ENCODE results near the gene CRIP2. TPM values are rescaled to one million over a fixed set of nuclear protein-coding genes. Genes with fewer than 3 reads are reported as not detected.

CRIP2 gene
- total RNA-seq, 1 donor from 2014 or later: 13.2 TPM

GRCh38 chr14:105450123-105450505 is 24.5 kb upstream of the CRIP2 start:
- H3K4me3 ChIP-seq (ENCODE audit: low read depth, low read length): no peak overlapping the region
- FAIRE-seq: no peak
- no peak for TF ChIP-seq CTCF (IDR thresholded peaks at IDR 0.05; ENCODE audit: insufficient read depth, low read length, severe bottlenecking)
- peaks cover 33% of the 10 kb centered on the region for H3K36me3 ChIP-seq (ENCODE audit: control insufficient read depth, insufficient read depth, low read length)
- no peaks in the 10 kb centered on the region for H3K27me3 ChIP-seq (ENCODE audit: control insufficient read depth, insufficient read depth, low read length)
- DNase-seq (ENCODE audit: low read depth): no peak

GRCh38 chr14:105450864-105451720 is 23.5 kb upstream of the CRIP2 start:
- Histone ChIP-seq H3K27me3 (ENCODE audit: control insufficient read depth, insufficient read depth, low read length) (no peaks in the 10 kb centered on the region), H3K4me3 (ENCODE audit: low read depth, low read length) (no peak overlapping the region), H3K36me3 (ENCODE audit: control insufficient read depth, insufficient read depth, low read length) (peaks cover 36% of the 10 kb centered on the region)
- no peak for FAIRE-seq
- TF ChIP-seq CTCF (IDR thresholded peaks at IDR 0.05; ENCODE audit: insufficient read depth, low read length, severe bottlenecking): no peak
- no peak for DNase-seq (ENCODE audit: low read depth)

DNA sequence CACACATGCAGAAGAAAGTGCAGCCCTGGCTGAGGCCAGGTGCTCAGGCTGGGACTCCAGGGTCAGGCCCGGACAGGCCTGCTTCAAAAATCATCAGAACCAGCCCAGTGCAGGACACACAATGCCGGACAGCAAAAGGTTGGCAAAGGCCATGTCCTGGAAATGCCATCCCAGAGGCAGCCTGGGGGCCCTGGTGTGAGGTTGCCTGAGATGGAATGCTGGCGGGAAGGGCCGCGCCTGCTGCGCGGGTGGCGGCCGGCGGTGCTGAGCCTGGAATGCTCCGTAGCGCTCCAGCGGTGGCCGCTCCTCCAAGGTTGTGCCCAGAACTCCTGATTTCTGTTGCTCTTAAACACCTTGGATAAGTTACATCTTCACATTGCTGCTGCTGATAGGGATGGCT is 21.7 kb upstream of the CRIP2 start:
- no peak for DNase-seq (ENCODE audit: low read depth)
- FAIRE-seq: no peak
- Histone ChIP-seq H3K36me3 (ENCODE audit: control insufficient read depth, insufficient read depth, low read length) (peaks cover 31% of the 10 kb centered on the region), H3K27me3 (ENCODE audit: control insufficient read depth, insufficient read depth, low read length) (no peaks in the 10 kb centered on the region), H3K4me3 (ENCODE audit: low read depth, low read length) (no peak overlapping the region)
- TF ChIP-seq CTCF (IDR thresholded peaks at IDR 0.05; ENCODE audit: insufficient read depth, low read length, severe bottlenecking): no peak

DNA sequence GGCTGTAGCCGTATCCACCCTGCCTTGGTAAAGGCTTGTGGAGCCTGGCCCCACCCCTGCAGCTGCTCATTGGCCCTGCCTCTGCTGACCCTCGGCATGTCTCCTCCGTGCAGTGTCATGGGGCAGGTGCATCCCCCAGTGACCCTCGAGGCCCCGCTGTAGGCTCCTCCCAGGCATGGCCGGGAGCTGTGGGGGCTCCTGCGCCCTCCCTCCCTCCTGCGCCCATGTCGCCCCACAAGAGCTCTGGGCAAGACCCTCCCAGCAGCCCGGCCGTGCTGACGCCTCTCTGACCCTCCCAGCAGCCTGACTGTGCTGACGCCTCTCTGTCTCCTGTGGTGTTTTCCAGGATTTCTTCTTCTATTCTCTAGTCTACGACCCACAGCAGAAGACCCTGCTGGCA is 20.8 kb upstream of the CRIP2 start:
- H3K36me3 ChIP-seq (ENCODE audit: control insufficient read depth, insufficient read depth, low read length): peaks cover 34% of the 10 kb centered on the region
- no peak for TF ChIP-seq CTCF (IDR thresholded peaks at IDR 0.05; ENCODE audit: insufficient read depth, low read length, severe bottlenecking)
- no peak for FAIRE-seq

DNA sequence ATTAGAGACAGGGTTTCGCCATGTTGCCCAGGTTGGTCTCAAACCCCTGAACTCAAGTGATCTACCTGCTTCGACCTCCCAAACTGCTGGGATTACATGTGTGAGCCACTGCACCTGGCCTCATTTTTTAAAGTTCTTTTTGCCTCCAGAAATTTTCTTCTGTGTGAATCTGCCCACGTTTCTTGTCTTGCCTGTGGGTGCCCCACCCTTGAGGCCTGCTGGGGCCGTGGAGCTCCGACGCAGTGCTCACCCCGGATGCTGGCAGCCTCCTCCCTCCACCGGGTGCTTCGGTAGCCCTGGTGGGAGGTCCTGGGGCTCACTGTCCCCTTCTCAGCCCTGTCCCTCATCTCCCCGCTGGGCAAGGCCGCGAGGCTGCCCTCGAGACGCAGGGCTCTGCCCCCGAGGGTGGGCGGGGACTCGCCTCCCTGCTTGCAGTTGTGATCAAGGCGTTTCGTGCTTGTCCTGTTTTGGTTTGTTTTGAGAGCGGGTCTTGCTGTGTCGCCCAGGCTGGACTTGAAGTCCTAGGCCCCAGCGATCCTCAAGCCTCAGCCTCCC is 19.5 kb upstream of the CRIP2 start:
- no peak overlapping the region for H3K4me3 ChIP-seq (ENCODE audit: low read depth, low read length)
- peaks cover 28% of the 10 kb centered on the region for H3K36me3 ChIP-seq (ENCODE audit: control insufficient read depth, insufficient read depth, low read length)
- no peaks in the 10 kb centered on the region for H3K27me3 ChIP-seq (ENCODE audit: control insufficient read depth, insufficient read depth, low read length)
- DNase-seq (ENCODE audit: low read depth): no peak
- no peak for FAIRE-seq
- no peak for TF ChIP-seq CTCF (IDR thresholded peaks at IDR 0.05; ENCODE audit: insufficient read depth, low read length, severe bottlenecking)

More for the DNA sequence above, 20.8 kb upstream of the CRIP2 start:
- H3K27me3 ChIP-seq (ENCODE audit: control insufficient read depth, insufficient read depth, low read length): no peaks in the 10 kb centered on the region
- H3K4me3 ChIP-seq (ENCODE audit: low read depth, low read length): no peak overlapping the region
- DNase-seq (ENCODE audit: low read depth): no peak

Measured in bronchial epithelial cell (primary cell).